ENCODE measurements around the gene KDM4C. TPM values are rescaled to one million over a fixed set of nuclear protein-coding genes. Genes with fewer than 3 reads are reported as not detected.

Gene KDM4C
- total and polyA plus RNA-seq, 5 donors from 2014 or later = 27.9 to 99.0 (median 32.0) TPM

- Histone ChIP-seq H3K4me1 (ENCODE audit: control insufficient read depth, insufficient read depth, low read length, poor library complexity, severe bottlenecking) (no peaks in the 10 kb centered on the region), H3K36me3 (ENCODE audit: control insufficient read depth, insufficient read depth, low read length) (peaks cover 3% of the 10 kb centered on the region), H3K27ac (ENCODE audit: insufficient read depth, low read length, poor library complexity, severe bottlenecking) (no peak overlapping the region), H3K27me3 (ENCODE audit: control insufficient read depth, insufficient read depth, low read length) (no peaks in the 10 kb centered on the region), H3K4me3 (ENCODE audit: low read depth, low read length) (no peak overlapping the region), H3K9me3 (ENCODE audit: control insufficient read depth in 2 of 2, low read length in 2 of 2) (no peaks in the 10 kb centered on the region)
- H3K9me3 Mint-ChIP-seq = peaks cover 0 to 3% (median 0%) of the 10 kb centered on the region in 7 donors
- no peak for ATAC-seq (ENCODE audit: low read depth in 2 of 2)
- H3K27me3 Mint-ChIP-seq = no peaks in the 10 kb centered on the region
- no peak for DNase-seq
- peak overlapping the region in 1 of 3 donors; percentile 28 for H3K27ac Mint-ChIP-seq
- H3K4me1 Mint-ChIP-seq = peaks cover 17 to 44% (median 31%) of the 10 kb centered on the region in 4 donors
- peaks cover 39% of the 10 kb centered on the region for H3K36me3 Mint-ChIP-seq
- H3K4me3 Mint-ChIP-seq = no peak overlapping the region
These were observed 122.9 kb downstream of the KDM4C start for GRCh38 chr9:6880626-6881025.

- peaks cover 12 to 21% (median 15%) of the 10 kb centered on the region in 4 donors for H3K4me1 Mint-ChIP-seq
- no peaks in the 10 kb centered on the region for H3K27me3 Mint-ChIP-seq
- no peak overlapping the region for H3K27ac Mint-ChIP-seq
- Histone ChIP-seq H3K4me3 (ENCODE audit: low read depth, low read length) (no peak overlapping the region), H3K27me3 (ENCODE audit: control insufficient read depth, insufficient read depth, low read length) (no peaks in the 10 kb centered on the region), H3K4me1 (ENCODE audit: control insufficient read depth, insufficient read depth, low read length, poor library complexity, severe bottlenecking) (no peaks in the 10 kb centered on the region), H3K27ac (ENCODE audit: insufficient read depth, low read length, poor library complexity, severe bottlenecking) (no peak overlapping the region), H3K36me3 (ENCODE audit: control insufficient read depth, insufficient read depth, low read length) (peaks cover 13% of the 10 kb centered on the region), H3K9me3 (ENCODE audit: control insufficient read depth in 2 of 2, low read length in 2 of 2) (no peaks in the 10 kb centered on the region)
- no peaks in the 10 kb centered on the region for H3K9me3 Mint-ChIP-seq
- no peak overlapping the region for H3K4me3 Mint-ChIP-seq
- no peak for DNase-seq
- peaks cover 31% of the 10 kb centered on the region for H3K36me3 Mint-ChIP-seq
- ATAC-seq (ENCODE audit: low read depth in 2 of 2) = no peak
These were observed 126.3 kb downstream of the KDM4C start for GRCh38 chr9:6884101-6884500.

GRCh38 chr9:6884990-6885389 is 127.2 kb downstream of the KDM4C start:
- Mint-ChIP-seq H3K4me3 (no peak overlapping the region), H3K27me3 (no peaks in the 10 kb centered on the region), H3K36me3 (peaks cover 36% of the 10 kb centered on the region), H3K4me1 (peaks cover 14 to 26% (median 15%) of the 10 kb centered on the region in 4 donors), H3K27ac (peak overlapping the region in 1 of 3 donors; percentile 10), H3K9me3 (no peaks in the 10 kb centered on the region)
- Histone ChIP-seq H3K4me1 (ENCODE audit: control insufficient read depth, insufficient read depth, low read length, poor library complexity, severe bottlenecking) (no peaks in the 10 kb centered on the region), H3K27me3 (ENCODE audit: control insufficient read depth, insufficient read depth, low read length) (no peaks in the 10 kb centered on the region), H3K27ac (ENCODE audit: insufficient read depth, low read length, poor library complexity, severe bottlenecking) (no peak overlapping the region), H3K36me3 (ENCODE audit: control insufficient read depth, insufficient read depth, low read length) (peaks cover 16% of the 10 kb centered on the region), H3K4me3 (ENCODE audit: low read depth, low read length) (no peak overlapping the region), H3K9me3 (ENCODE audit: control insufficient read depth in 2 of 2, low read length in 2 of 2) (no peaks in the 10 kb centered on the region)
- no peak for DNase-seq
- ATAC-seq (ENCODE audit: low read depth in 2 of 2) = no peak

GRCh38 chr9:6887051-6887450 is 129.3 kb downstream of the KDM4C start:
- H3K9me3 ChIP-seq (ENCODE audit: control insufficient read depth in 2 of 2, low read length in 2 of 2) = no peaks in the 10 kb centered on the region
- H3K27ac ChIP-seq (ENCODE audit: insufficient read depth, low read length, poor library complexity, severe bottlenecking) = no peak overlapping the region
- H3K4me1 ChIP-seq (ENCODE audit: control insufficient read depth, insufficient read depth, low read length, poor library complexity, severe bottlenecking) = no peaks in the 10 kb centered on the region
- H3K27me3 Mint-ChIP-seq = no peaks in the 10 kb centered on the region
- H3K4me1 Mint-ChIP-seq = peaks cover 12 to 31% (median 18%) of the 10 kb centered on the region in 4 donors
- ATAC-seq (ENCODE audit: low read depth in 2 of 2) = no peak
- H3K27ac Mint-ChIP-seq = peak overlapping the region in 1 of 3 donors; percentile 4
- peaks cover 38% of the 10 kb centered on the region for H3K36me3 Mint-ChIP-seq
- no peak overlapping the region for H3K4me3 Mint-ChIP-seq
- H3K36me3 ChIP-seq (ENCODE audit: control insufficient read depth, insufficient read depth, low read length) = peaks cover 18% of the 10 kb centered on the region
- DNase-seq = no peak
- no peaks in the 10 kb centered on the region for H3K27me3 ChIP-seq (ENCODE audit: control insufficient read depth, insufficient read depth, low read length)
- no peaks in the 10 kb centered on the region for H3K9me3 Mint-ChIP-seq
- H3K4me3 ChIP-seq (ENCODE audit: low read depth, low read length) = no peak overlapping the region

GRCh38 chr9:6889868-6890267 is 132.1 kb downstream of the KDM4C start:
- no peak overlapping the region for H3K4me3 ChIP-seq (ENCODE audit: low read depth, low read length)
- H3K36me3 Mint-ChIP-seq = peaks cover 26% of the 10 kb centered on the region
- peak overlapping the region in 1 of 4 donors; percentile 10 for H3K4me3 Mint-ChIP-seq
- H3K27ac Mint-ChIP-seq = no peak overlapping the region
- no peaks in the 10 kb centered on the region for H3K27me3 Mint-ChIP-seq
- H3K27me3 ChIP-seq (ENCODE audit: control insufficient read depth, insufficient read depth, low read length) = no peaks in the 10 kb centered on the region
- H3K27ac ChIP-seq (ENCODE audit: insufficient read depth, low read length, poor library complexity, severe bottlenecking) = no peak overlapping the region
- peaks cover 19% of the 10 kb centered on the region for H3K4me1 ChIP-seq (ENCODE audit: control insufficient read depth, insufficient read depth, low read length, poor library complexity, severe bottlenecking)
- ATAC-seq (ENCODE audit: low read depth in 2 of 2) (no peak), DNase-seq (no peak)
- H3K9me3 Mint-ChIP-seq = no peaks in the 10 kb centered on the region
- H3K36me3 ChIP-seq (ENCODE audit: control insufficient read depth, insufficient read depth, low read length) = peaks cover 27% of the 10 kb centered on the region
- H3K9me3 ChIP-seq (ENCODE audit: control insufficient read depth in 2 of 2, low read length in 2 of 2) = no peaks in the 10 kb centered on the region
- H3K4me1 Mint-ChIP-seq = peaks cover 13 to 41% (median 28%) of the 10 kb centered on the region in 4 donors

- DNase-seq (peak in 1 of 3 donors; percentile 59), ATAC-seq (ENCODE audit: low read depth in 2 of 2) (peak in 1 of 2 donors; percentile 12)
- Histone ChIP-seq H3K36me3 (ENCODE audit: control insufficient read depth, insufficient read depth, low read length) (peaks cover 19% of the 10 kb centered on the region), H3K4me1 (ENCODE audit: control insufficient read depth, insufficient read depth, low read length, poor library complexity, severe bottlenecking) (peaks cover 19% of the 10 kb centered on the region), H3K4me3 (ENCODE audit: low read depth, low read length) (peak overlapping the region; percentile 20), H3K9me3 (ENCODE audit: control insufficient read depth in 2 of 2, low read length in 2 of 2) (no peaks in the 10 kb centered on the region), H3K27ac (ENCODE audit: insufficient read depth, low read length, poor library complexity, severe bottlenecking) (no peak overlapping the region), H3K27me3 (ENCODE audit: control insufficient read depth, insufficient read depth, low read length) (no peaks in the 10 kb centered on the region)
- Mint-ChIP-seq H3K9me3 (no peaks in the 10 kb centered on the region), H3K27me3 (no peaks in the 10 kb centered on the region), H3K4me3 (peak overlapping the region in 1 of 4 donors; percentile 11), H3K36me3 (peaks cover 26% of the 10 kb centered on the region), H3K27ac (no peak overlapping the region), H3K4me1 (peaks cover 20 to 50% (median 36%) of the 10 kb centered on the region in 4 donors)
These were observed 135.8 kb downstream of the KDM4C start for GRCh38 chr9:6893350-6894131.

- DNase-seq (peak in 1 of 3 donors; percentile 85), ATAC-seq (ENCODE audit: low read depth in 2 of 2) (peak; percentile 74 to 81)
- Mint-ChIP-seq H3K27ac (no peak overlapping the region), H3K4me1 (peaks cover 20 to 55% (median 39%) of the 10 kb centered on the region in 4 donors), H3K36me3 (peaks cover 26% of the 10 kb centered on the region), H3K4me3 (no peak overlapping the region), H3K9me3 (no peaks in the 10 kb centered on the region), H3K27me3 (no peaks in the 10 kb centered on the region)
- H3K4me3 ChIP-seq (ENCODE audit: low read depth, low read length) = peak overlapping the region; percentile 20
- H3K36me3 ChIP-seq (ENCODE audit: control insufficient read depth, insufficient read depth, low read length) = peaks cover 20% of the 10 kb centered on the region
- H3K27me3 ChIP-seq (ENCODE audit: control insufficient read depth, insufficient read depth, low read length) = no peaks in the 10 kb centered on the region
- peaks cover 19% of the 10 kb centered on the region for H3K4me1 ChIP-seq (ENCODE audit: control insufficient read depth, insufficient read depth, low read length, poor library complexity, severe bottlenecking)
- H3K27ac ChIP-seq (ENCODE audit: insufficient read depth, low read length, poor library complexity, severe bottlenecking) = no peak overlapping the region
- H3K9me3 ChIP-seq (ENCODE audit: control insufficient read depth in 2 of 2, low read length in 2 of 2) = no peaks in the 10 kb centered on the region
These were observed 136.4 kb downstream of the KDM4C start for GRCh38 chr9:6894135-6894534.

- peaks cover 19% of the 10 kb centered on the region for H3K4me1 ChIP-seq (ENCODE audit: control insufficient read depth, insufficient read depth, low read length, poor library complexity, severe bottlenecking)
- H3K27me3 ChIP-seq (ENCODE audit: control insufficient read depth, insufficient read depth, low read length) = no peaks in the 10 kb centered on the region
- peaks cover 15% of the 10 kb centered on the region for H3K36me3 ChIP-seq (ENCODE audit: control insufficient read depth, insufficient read depth, low read length)
- H3K9me3 ChIP-seq (ENCODE audit: control insufficient read depth in 2 of 2, low read length in 2 of 2) = no peaks in the 10 kb centered on the region
- Mint-ChIP-seq H3K4me1 (peaks cover 23 to 53% (median 37%) of the 10 kb centered on the region in 4 donors), H3K36me3 (peaks cover 15% of the 10 kb centered on the region), H3K27ac (no peak overlapping the region), H3K27me3 (no peaks in the 10 kb centered on the region), H3K4me3 (no peak overlapping the region), H3K9me3 (no peaks in the 10 kb centered on the region)
- no peak overlapping the region for H3K4me3 ChIP-seq (ENCODE audit: low read depth, low read length)
- DNase-seq (no peak), ATAC-seq (ENCODE audit: low read depth in 2 of 2) (no peak)
- no peak overlapping the region for H3K27ac ChIP-seq (ENCODE audit: insufficient read depth, low read length, poor library complexity, severe bottlenecking)
These were observed 138.0 kb downstream of the KDM4C start for GRCh38 chr9:6895754-6896153.

All from CD4-positive, CD25-positive, alpha-beta regulatory T cell (primary cell).